IMR-90 (cell line): ENCODE data around the gene CLEC3B. TPM values are rescaled to one million over a fixed set of nuclear protein-coding genes. Genes with fewer than 3 reads are reported as not detected.
A peak's percentile ranks its signal among the peaks of the same experiment; 100 is the strongest.

Source experiments
- ATAC-seq: fragments of 200-7000 bp; cut with Tn5 transposase; 2 replicates; pipeline ENCODE4 v1.9.1; 2020; ENCODE audit warnings: low read depth, mild to moderate bottlenecking, moderate library complexity
- BruUV-seq: library from RNA; stranded (reverse); fragments of 400-500 nt; replicated peaks from 2 replicates; lab custom pipeline; 2021; lab: Mats Ljungman, UMichigan
- CTCF ChIA-PET: fragments of 300-600 bp; formaldehyde crosslinking; extraction: SDS; loops from one replicate; lab custom pipeline; 2021; ENCODE audit warnings: antibody characterized with exemption; lab: Yijun Ruan, JAX
- POLR2A ChIA-PET: fragments of 300-600 bp; sonication (Branson Sonifier 250); formaldehyde crosslinking; loops from one replicate; lab custom pipeline; 2022; ENCODE audit warnings: antibody characterized with exemption; ENCODE audit not compliant: unreplicated experiment; lab: Charles Lee
- DNase-seq: peaks from one replicate; pipeline ENCODE4 v3.0.0; 2013
- H2AFZ ChIP-seq: replicated peaks from 2 replicates; pipeline ENCODE3; 2013; ENCODE audit warnings: low read length, mild to moderate bottlenecking; ENCODE audit not compliant: poor library complexity
- H2AK5ac ChIP-seq: 2 replicates; pipeline ENCODE4 v1.6.1; 2013; ENCODE audit warnings: low read depth, low read length, inconsistent platforms
- H2AK9ac ChIP-seq: replicated peaks from 2 replicates; pipeline ENCODE3; 2013; ENCODE audit warnings: mild to moderate bottlenecking, low read depth, low read length, moderate library complexity; ENCODE audit not compliant: poor library complexity
- H2BK120ac ChIP-seq: 2 replicates; pipeline ENCODE4 v1.6.1; 2013; ENCODE audit warnings: low read depth, low read length, inconsistent platforms
- H2BK15ac ChIP-seq: 3 replicates; pipeline ENCODE4 v1.6.1; 2013; ENCODE audit warnings: low read depth, low read length, inconsistent platforms
- H2BK20ac ChIP-seq: 2 replicates; pipeline ENCODE4 v1.6.1; 2013; ENCODE audit warnings: low read depth, mild to moderate bottlenecking, inconsistent platforms, low read length, moderate library complexity
- H2BK5ac ChIP-seq: 2 replicates; pipeline ENCODE4 v1.6.1; 2013; ENCODE audit warnings: mild to moderate bottlenecking, low read depth, low read length, inconsistent platforms; ENCODE audit not compliant: poor library complexity, severe bottlenecking
- H3K14ac ChIP-seq: replicated peaks from 2 replicates; pipeline ENCODE4 v1.6.1; 2013; ENCODE audit warnings: low read depth, low read length, inconsistent platforms
- H3K18ac ChIP-seq: 2 replicates; pipeline ENCODE4 v1.6.1; 2013; ENCODE audit warnings: low read depth, low read length, control low read depth
- H3K23ac ChIP-seq: 2 replicates; pipeline ENCODE4 v1.6.1; 2013; ENCODE audit warnings: low read depth, low read length, inconsistent platforms
- H3K27ac ChIP-seq: 2 replicates; pipeline ENCODE4 v1.5.1; 2013; ENCODE audit warnings: mild to moderate bottlenecking, control low read depth, low read length; ENCODE audit not compliant: insufficient read depth
- H3K27me3 ChIP-seq: 2 replicates; pipeline ENCODE4 v1.6.1; 2013; ENCODE audit warnings: low read length; ENCODE audit not compliant: control insufficient read depth, insufficient read depth
- H3K36me3 ChIP-seq: 2 replicates; pipeline ENCODE4 v1.6.1; 2013; ENCODE audit warnings: low read length, mixed read lengths; ENCODE audit not compliant: control insufficient read depth, insufficient read depth
- H3K4ac ChIP-seq: 2 replicates; pipeline ENCODE4 v1.6.1; 2013; ENCODE audit warnings: low read depth, low read length, inconsistent platforms
- H3K4me1 ChIP-seq: 2 replicates; pipeline ENCODE4 v1.6.1; 2013; ENCODE audit warnings: low read length, mixed read lengths; ENCODE audit not compliant: control insufficient read depth, insufficient read depth
- H3K4me2 ChIP-seq: 2 replicates; pipeline ENCODE4 v1.6.1; 2013; ENCODE audit warnings: low read depth, mild to moderate bottlenecking, control low read depth, low read length, moderate library complexity
- H3K4me3 ChIP-seq: 2 replicates; pipeline ENCODE4 v1.5.1; 2013; ENCODE audit warnings: low read depth, mild to moderate bottlenecking, control low read depth, low read length, moderate library complexity; ENCODE audit not compliant: insufficient read depth
- H3K56ac ChIP-seq: 2 replicates; pipeline ENCODE4 v1.6.1; 2013; ENCODE audit warnings: low read length, inconsistent platforms; ENCODE audit not compliant: insufficient read depth; ENCODE audit errors: extremely low read depth
- H3K79me1 ChIP-seq, 2 experiments: 2 replicates each; pipeline ENCODE4 v1.6.1; 2013; ENCODE audit warnings: low read length in 2 of 2, inconsistent platforms in 1 of 2, low read depth in 1 of 2
- H3K9ac ChIP-seq: 2 replicates; pipeline ENCODE4 v1.6.1; 2013; ENCODE audit warnings: low read depth, low read length, control low read depth
- H3K9me1 ChIP-seq: 2 replicates; pipeline ENCODE4 v1.6.1; 2013; ENCODE audit warnings: low read length, inconsistent platforms; ENCODE audit not compliant: insufficient read depth
- H3K9me3 ChIP-seq: 2 replicates; pipeline ENCODE4 v1.6.1; 2013; ENCODE audit warnings: low read length; ENCODE audit not compliant: control insufficient read depth, insufficient read depth
- H4K20me1 ChIP-seq: 2 replicates; pipeline ENCODE4 v1.6.1; 2013; ENCODE audit warnings: low read length, inconsistent platforms; ENCODE audit not compliant: insufficient read depth
- H4K5ac ChIP-seq: 2 replicates; pipeline ENCODE4 v1.6.1; 2013; ENCODE audit warnings: mild to moderate bottlenecking, low read depth, low read length, control low read depth
- H4K8ac ChIP-seq, 2 experiments: 2 replicates each; pipeline ENCODE4 v1.6.1; 2013; ENCODE audit warnings: low read depth in 2 of 2, low read length in 2 of 2, control low read depth in 1 of 2, inconsistent platforms in 1 of 2
- H4K91ac ChIP-seq: 2 replicates; pipeline ENCODE4 v1.6.1; 2013; ENCODE audit warnings: low read depth, low read length, inconsistent platforms; ENCODE audit not compliant: insufficient read depth
- CHD1 ChIP-seq: IDR thresholded peaks from 2 replicates; pipeline ENCODE4 v1.6.1; 2012; ENCODE audit warnings: low read depth, low read length, improper control_type of control experiment
- MXI1 ChIP-seq: IDR thresholded peaks from 2 replicates; pipeline ENCODE4 v1.6.1; 2012; ENCODE audit warnings: low read depth, mild to moderate bottlenecking, low read length, moderate library complexity, borderline replicate concordance
- WGBS, 2 experiments: methylation state at CpG; one replicate each; pipeline versions ENCODE4 v1.1.5 to v1.1.7; 2013; ENCODE audit warnings: missing lambda C conversion rate in 2 of 2; ENCODE audit not compliant: insufficient read length in 1 of 2; ENCODE audit errors: extremely low coverage in 2 of 2; 5-methylcytosine and 5-hydroxymethylcytosine counted together
- dilution Hi-C: fragments of 300-500 bp; cut with HindIII; formaldehyde crosslinking; loops from one replicate; pipeline ENCODE4 v1.14.3; 2018; ENCODE audit warnings: low sequenced_read_pairs; ENCODE audit not compliant: unreplicated experiment
- in situ Hi-C: fragments of 300-500 bp; cut with MboI; formaldehyde crosslinking; loops from 3 replicates; pipeline ENCODE4 v1.14.3; 2019; ENCODE audit warnings: low sequenced_read_pairs, inconsistent platforms, mixed read lengths
- intact Hi-C: fragments of 100-400 bp; cut with micrococcal nuclease; formaldehyde crosslinking; loops from 2 replicates; pipeline ENCODE4 v1.10.0; 2022
- polyA plus RNA-seq, 3 experiments: library from polyadenylated mRNA; depleted of rRNA; stranded (reverse); fragments of >200 nt; gene quantifications; 2 replicates each; pipeline ENCODE4 v1.2.3, GENCODE V29; 2012; ENCODE audit warnings: low replicate concordance in 1 of 3
- total RNA-seq: library from RNA; depleted of rRNA; stranded (reverse); fragments of >200 nt; gene quantifications from 2 replicates; pipeline ENCODE4 v1.2.3, GENCODE V29; 2012

The CLEC3B gene
- total and polyA plus RNA-seq, 2 of the 4 experiments (the other 2 are of a cell fraction) = 3.6 to 13.2 TPM

DNA sequence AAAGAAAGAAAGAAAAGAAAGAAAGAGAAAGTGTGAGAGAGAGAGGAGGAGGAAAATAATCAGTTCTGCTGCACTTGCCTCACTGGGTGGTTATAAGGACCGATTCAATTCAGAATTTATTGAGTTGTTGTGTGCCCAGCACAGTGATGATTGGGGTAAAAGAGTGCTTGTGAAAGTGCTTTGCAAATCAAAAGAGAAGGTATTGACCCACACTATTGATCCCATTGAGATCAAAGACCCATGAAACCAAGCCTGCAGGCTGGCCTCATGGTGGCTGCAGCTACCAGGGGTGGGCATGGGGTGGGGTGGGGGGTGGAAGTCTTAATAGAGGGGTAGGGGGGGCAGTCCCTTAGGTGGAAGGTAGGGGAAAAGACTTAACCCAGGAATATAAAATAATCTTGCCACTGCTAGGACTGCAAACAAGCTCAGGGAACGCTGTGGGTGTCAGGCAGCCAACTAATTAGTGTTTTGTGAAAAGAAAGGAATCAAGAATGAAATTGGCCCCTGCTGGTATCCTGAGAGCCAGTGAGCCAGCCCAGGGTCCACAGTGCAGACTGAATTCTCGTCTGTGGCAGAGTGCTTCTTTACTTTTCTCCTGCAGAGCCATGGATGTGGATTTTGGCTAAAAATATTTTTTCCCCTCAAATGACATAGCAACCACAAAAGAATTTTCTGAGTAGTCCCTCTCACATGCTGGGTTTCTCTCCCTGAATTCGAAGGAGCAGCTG is 34.2 kb downstream of the CLEC3B start:
- WGBS, 2 experiments = 67% methylated on average over 1 of the region's 4 CpGs; no CpG with 5 or more reads in 1 of the 2 experiments
- Histone ChIP-seq H3K23ac (peak overlapping the region; percentile 94), H2AK9ac (peak overlapping the region; percentile 87), H3K4me2 (no peak overlapping the region), H2BK20ac (peak overlapping the region; percentile 100), H3K14ac (peak overlapping the region; percentile 92), H3K79me1 (peaks cover 4 to 42% of the 10 kb centered on the region in 2 experiments), H3K9ac (peak overlapping the region; percentile 57), H3K4me1 (peaks cover 44% of the 10 kb centered on the region), H4K5ac (peak overlapping the region; percentile 98), H3K4ac (peak overlapping the region; percentile 99), H2BK15ac (peak overlapping the region; percentile 96), H3K27ac (peak overlapping the region; percentile 97), H3K18ac (peak overlapping the region; percentile 99), H3K56ac (peak overlapping the region; percentile 95), H3K36me3 (no peaks in the 10 kb centered on the region), H2AK5ac (peak overlapping the region; percentile 97), H3K4me3 (no peak overlapping the region), H4K8ac (peak overlapping the region; percentile 89 to 96), H4K91ac (peak overlapping the region; percentile 98), H3K27me3 (no peaks in the 10 kb centered on the region), H4K20me1 (no peaks in the 10 kb centered on the region), H3K9me1 (peaks cover 35% of the 10 kb centered on the region), H2BK5ac (peak overlapping the region; percentile 87), H3K9me3 (no peaks in the 10 kb centered on the region), H2BK120ac (peak overlapping the region; percentile 100), H2AFZ (peak overlapping the region; percentile 70)
- in situ Hi-C loops = no loop called here
- ChIA-PET CTCF (interaction anchor here (0.9 kb wide), 1 partner anchor 53 kb away, joined by 3 read pairs; no protein-coding TSS in a partner anchor), POLR2A (no interaction called here)
- TF ChIP-seq CHD1 = no peak
- no peak for TF ChIP-seq MXI1
- ATAC-seq (no peak; the same call in 1 of the 2 replicates), DNase-seq (no peak)
- intact Hi-C loops = no loop called here
- dilution Hi-C loops = no loop called here
- BruUV-seq = no TSS peak
